Astrocyte of the cerebellum (primary cell): ENCODE results near the gene GRXCR1.

Source experiments
- DNase-seq: peaks from one replicate; pipeline ENCODE4 v3.0.0-alpha.2; 2011; ENCODE audit warnings: low read depth
- H3K4me3 ChIP-seq: 2 replicates; pipeline ENCODE4 v1.5.1; 2011; ENCODE audit warnings: mild to moderate bottlenecking, low read depth, low read length, moderate library complexity
- in situ Hi-C: cut with HindIII; loops from 2 replicates; pipeline ENCODE4 v1.10.0; 2017; ENCODE audit warnings: low sequenced_read_pairs
- TF ChIP-seq, protein P1 (sequence below): IDR thresholded peaks from 2 replicates; pipeline ENCODE4 v1.5.1; 2012; ENCODE audit warnings: low read length, low read depth, moderate library complexity, mild to moderate bottlenecking; ENCODE audit errors: missing control alignments

Gene GRXCR1

DNA sequence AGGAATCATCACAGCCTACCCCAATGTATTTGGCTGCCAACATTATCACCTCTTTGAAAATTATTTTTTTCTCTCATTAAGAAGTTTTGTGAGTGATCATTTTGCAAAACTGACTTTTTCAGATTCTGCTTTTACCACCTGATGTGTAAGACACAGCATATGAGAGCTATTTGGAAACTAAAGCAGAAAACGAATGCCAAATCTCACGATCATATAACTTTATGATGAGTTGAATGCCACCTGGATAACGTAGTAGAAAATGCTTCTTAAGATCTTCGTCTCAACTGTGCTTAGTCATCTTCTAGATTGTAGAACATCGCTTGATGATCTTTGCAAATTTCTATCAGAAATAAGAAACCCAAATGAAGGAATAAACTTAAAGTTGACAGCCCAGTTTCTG, 21.3 kb upstream of the GRXCR1 start:
- in situ Hi-C loops = loop anchor here (25.0 kb wide), 1 partner anchor 309 kb away; no protein-coding TSS in a partner anchor
- DNase-seq = no peak
- TF ChIP-seq, protein P1, sequence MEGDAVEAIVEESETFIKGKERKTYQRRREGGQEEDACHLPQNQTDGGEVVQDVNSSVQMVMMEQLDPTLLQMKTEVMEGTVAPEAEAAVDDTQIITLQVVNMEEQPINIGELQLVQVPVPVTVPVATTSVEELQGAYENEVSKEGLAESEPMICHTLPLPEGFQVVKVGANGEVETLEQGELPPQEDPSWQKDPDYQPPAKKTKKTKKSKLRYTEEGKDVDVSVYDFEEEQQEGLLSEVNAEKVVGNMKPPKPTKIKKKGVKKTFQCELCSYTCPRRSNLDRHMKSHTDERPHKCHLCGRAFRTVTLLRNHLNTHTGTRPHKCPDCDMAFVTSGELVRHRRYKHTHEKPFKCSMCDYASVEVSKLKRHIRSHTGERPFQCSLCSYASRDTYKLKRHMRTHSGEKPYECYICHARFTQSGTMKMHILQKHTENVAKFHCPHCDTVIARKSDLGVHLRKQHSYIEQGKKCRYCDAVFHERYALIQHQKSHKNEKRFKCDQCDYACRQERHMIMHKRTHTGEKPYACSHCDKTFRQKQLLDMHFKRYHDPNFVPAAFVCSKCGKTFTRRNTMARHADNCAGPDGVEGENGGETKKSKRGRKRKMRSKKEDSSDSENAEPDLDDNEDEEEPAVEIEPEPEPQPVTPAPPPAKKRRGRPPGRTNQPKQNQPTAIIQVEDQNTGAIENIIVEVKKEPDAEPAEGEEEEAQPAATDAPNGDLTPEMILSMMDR = no peak
- H3K4me3 ChIP-seq = no peak overlapping the region

DNA sequence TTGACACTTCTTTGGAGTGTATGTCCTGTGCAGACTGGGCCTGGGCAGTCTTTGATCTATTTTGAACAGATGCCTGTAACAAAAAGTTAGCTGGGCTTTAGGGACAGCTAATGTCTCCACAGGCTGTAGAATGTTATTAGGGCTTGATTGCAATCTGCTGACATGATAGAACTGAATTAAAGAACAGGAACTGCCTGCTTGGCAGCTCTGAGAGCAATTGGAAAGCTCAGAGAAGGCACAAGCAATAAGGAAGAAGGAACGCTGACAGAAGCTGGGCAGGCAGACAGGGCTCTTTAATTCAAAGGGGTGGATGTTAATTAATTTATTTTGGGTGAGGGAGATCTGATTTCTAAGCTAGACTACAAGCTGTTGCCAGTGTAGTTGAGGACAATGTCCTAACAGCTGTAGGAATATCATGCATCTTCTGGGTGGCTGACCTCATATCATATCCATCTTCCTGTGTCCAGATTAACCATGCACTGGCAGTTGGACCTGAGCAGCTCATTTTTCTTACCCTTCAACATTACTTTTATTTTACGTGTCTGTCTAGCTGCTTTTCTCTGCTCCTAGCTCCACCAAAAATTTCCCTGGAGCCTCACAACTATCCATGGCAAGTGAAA, 20.7 kb upstream of the GRXCR1 start:
- no peak overlapping the region for H3K4me3 ChIP-seq
- in situ Hi-C loops = loop anchor here (25.0 kb wide), 1 partner anchor 309 kb away; no protein-coding TSS in a partner anchor
- no peak for DNase-seq
- TF ChIP-seq, protein P1 = no peak

DNA sequence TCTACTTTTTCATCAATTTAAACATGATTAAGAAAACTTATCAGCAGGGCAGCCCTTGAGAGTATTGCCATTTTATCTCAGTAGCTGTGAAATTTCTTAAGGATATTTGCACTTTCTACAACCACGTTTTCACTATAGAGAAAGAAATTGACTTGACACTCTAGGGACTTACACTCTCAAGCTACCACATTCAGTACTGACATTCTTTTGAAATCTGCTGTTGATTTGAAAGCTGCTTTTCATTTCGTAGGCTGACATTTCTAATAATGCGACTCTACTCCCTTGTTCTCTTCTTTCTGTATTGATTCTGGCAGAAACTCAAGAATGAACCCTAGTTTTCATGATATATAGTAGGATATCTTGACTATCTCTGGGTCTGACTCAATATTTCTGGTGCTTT, 13.7 kb upstream of the GRXCR1 start:
- in situ Hi-C loops = no loop called here
- no peak overlapping the region for H3K4me3 ChIP-seq
- TF ChIP-seq, protein P1 = no peak
- DNase-seq = no peak

DNA sequence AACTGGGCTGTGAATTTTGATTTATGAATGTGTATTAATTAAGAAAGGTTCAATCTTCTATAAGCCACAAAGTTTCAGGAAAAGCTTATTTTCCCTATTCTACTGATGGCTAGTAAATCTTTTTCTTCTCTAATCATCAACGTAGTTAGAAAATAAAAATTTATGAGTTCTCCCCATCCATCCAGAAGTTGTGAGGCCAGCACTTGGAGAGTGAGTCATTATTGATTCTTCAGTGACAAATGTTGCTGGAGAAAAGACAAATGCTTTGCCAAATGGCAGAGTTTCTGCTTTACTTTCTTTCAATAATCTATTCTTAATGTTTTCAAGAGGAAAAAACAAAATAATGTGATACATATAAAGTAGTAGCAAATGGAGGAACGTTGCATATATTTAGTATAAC, 11.3 kb upstream of the GRXCR1 start:
- in situ Hi-C loops = no loop called here
- H3K4me3 ChIP-seq = no peak overlapping the region
- no peak for DNase-seq
- TF ChIP-seq, protein P1 = no peak

DNA sequence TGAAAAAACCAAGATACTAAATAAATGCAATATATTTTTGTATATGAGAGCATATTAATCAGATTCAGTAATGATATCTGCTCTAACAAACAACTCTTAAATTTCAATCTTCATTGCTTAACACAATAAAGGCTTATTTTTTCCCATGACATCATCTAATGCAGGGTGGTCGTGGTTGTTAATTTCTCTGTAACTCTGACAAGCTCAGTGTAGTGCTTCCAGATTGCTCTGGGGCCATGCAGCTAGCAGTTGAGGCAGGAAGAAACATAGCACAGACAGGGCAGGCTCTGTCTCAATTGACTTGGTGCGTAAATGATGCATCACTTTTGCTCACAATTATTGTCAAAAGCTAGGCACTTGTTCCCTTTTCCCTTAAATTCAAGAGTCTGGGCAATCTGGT, 869 bp upstream of the GRXCR1 start:
- TF ChIP-seq, protein P1 = no peak
- in situ Hi-C loops = no loop called here
- no peak for DNase-seq
- H3K4me3 ChIP-seq = no peak overlapping the region

DNA sequence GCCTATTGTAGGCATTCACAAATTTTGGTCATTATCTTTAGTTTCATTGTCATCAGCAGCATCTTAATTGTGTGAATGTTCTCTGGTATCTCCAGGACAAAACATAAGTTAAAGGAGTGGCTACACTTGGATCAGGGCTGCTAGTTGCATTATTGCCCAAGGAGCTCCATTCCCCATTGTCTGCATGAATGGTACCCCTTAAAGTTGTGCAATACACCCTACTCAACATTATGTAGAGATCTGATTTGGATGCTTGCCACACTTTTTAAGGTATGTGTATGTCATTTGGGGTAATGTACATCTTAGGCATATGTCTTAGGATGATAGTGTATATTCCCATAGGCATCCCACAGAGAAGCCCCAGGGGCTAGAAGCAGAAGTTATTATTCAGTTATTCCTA, 2.9 kb downstream of the GRXCR1 start:
- DNase-seq = no peak
- no peak overlapping the region for H3K4me3 ChIP-seq
- in situ Hi-C loops = no loop called here
- TF ChIP-seq, protein P1 = no peak
